ENCODE results near the gene PTPRG.

PTPRG gene

DNA sequence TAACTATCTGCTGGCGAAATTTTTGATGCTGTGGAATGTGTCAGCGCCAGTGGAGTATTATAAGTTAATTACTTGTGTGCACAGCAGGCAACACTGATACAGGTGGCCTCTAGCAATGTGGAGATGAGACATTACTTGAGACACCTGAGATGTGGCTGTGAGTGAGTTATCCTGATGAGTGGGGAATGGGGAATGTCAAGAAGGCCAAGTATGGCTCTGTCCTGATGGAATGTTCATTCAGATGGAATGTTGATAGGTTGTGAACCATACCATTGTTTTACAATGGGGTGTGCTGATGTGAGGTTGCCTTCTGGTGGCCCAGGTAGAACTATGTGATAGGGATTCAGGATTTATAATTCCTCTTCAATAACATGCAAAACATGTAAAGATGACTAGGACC lies 404.8 kb downstream of the PTPRG start:
- no peak for TF ChIP-seq CTCF (IDR thresholded peaks at IDR 0.05; ENCODE audit: insufficient read depth, low read length, poor library complexity, severe bottlenecking)
- H3K4me3 ChIP-seq (replicated peaks; ENCODE audit: low read depth, low read length) = no peak overlapping the region
- H3K27me3 ChIP-seq (replicated peaks; ENCODE audit: control insufficient read depth, insufficient read depth, low read length) = no peaks in the 10 kb centered on the region
- H3K36me3 ChIP-seq (ENCODE audit: control insufficient read depth, insufficient read depth, low read length) = no peaks in the 10 kb centered on the region
- no peak for DNase-seq (ENCODE audit: extremely low read depth, insufficient read length)

DNA sequence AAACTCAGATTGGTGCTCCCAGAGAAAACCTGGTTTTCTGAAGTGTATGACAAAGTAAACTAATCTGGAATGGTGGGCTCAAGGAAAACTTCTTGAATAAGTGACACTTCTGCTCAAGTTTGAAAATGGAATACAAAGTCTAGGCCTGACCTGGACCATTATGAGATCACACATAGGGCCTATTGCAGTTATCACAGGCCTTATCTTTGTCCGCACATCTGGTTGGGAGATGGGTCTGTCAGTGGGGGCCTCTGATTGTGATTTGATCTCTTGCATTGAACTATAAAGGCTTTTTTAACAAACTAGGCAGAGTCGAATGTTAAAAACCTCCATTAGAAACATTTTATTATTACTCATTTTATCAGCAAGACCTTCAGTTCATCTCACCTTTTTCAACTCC lies 405.6 kb downstream of the PTPRG start:
- H3K27me3 ChIP-seq (replicated peaks; ENCODE audit: control insufficient read depth, insufficient read depth, low read length) = no peaks in the 10 kb centered on the region
- no peak for DNase-seq (ENCODE audit: extremely low read depth, insufficient read length)
- TF ChIP-seq CTCF (IDR thresholded peaks at IDR 0.05; ENCODE audit: insufficient read depth, low read length, poor library complexity, severe bottlenecking) = no peak
- H3K4me3 ChIP-seq (replicated peaks; ENCODE audit: low read depth, low read length) = no peak overlapping the region
- no peaks in the 10 kb centered on the region for H3K36me3 ChIP-seq (ENCODE audit: control insufficient read depth, insufficient read depth, low read length)

DNA sequence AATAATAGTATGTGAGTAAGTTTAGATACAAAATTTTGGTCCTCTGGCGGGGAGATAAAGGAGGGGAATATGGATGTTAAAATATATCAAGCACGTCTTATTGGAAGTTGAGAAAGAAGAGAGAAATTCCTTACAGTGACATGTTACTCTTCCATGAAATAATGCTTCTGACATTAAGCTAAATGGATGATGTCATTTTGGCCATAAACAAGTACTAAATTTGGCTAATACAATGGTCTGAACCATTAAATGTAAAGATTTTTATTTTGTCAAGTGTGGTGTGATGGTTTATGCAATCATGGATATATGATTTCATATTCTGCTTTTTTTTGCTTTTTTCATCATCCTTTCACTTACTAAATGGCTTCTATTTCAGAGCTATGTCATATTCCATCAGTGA lies 406.6 kb downstream of the PTPRG start:
- H3K4me3 ChIP-seq (replicated peaks; ENCODE audit: low read depth, low read length) = no peak overlapping the region
- TF ChIP-seq CTCF (IDR thresholded peaks at IDR 0.05; ENCODE audit: insufficient read depth, low read length, poor library complexity, severe bottlenecking) = no peak
- DNase-seq (ENCODE audit: extremely low read depth, insufficient read length) = no peak
- no peaks in the 10 kb centered on the region for H3K36me3 ChIP-seq (ENCODE audit: control insufficient read depth, insufficient read depth, low read length)
- no peaks in the 10 kb centered on the region for H3K27me3 ChIP-seq (replicated peaks; ENCODE audit: control insufficient read depth, insufficient read depth, low read length)

- no peaks in the 10 kb centered on the region for H3K36me3 ChIP-seq (ENCODE audit: control insufficient read depth, insufficient read depth, low read length)
- DNase-seq (ENCODE audit: extremely low read depth, insufficient read length) = no peak
- no peaks in the 10 kb centered on the region for H3K27me3 ChIP-seq (replicated peaks; ENCODE audit: control insufficient read depth, insufficient read depth, low read length)
- no peak for TF ChIP-seq CTCF (IDR thresholded peaks at IDR 0.05; ENCODE audit: insufficient read depth, low read length, poor library complexity, severe bottlenecking)
- H3K4me3 ChIP-seq (replicated peaks; ENCODE audit: low read depth, low read length) = no peak overlapping the region
Measured at GRCh38 chr3:61974662-61975061, 413.3 kb downstream of the PTPRG start.

DNA sequence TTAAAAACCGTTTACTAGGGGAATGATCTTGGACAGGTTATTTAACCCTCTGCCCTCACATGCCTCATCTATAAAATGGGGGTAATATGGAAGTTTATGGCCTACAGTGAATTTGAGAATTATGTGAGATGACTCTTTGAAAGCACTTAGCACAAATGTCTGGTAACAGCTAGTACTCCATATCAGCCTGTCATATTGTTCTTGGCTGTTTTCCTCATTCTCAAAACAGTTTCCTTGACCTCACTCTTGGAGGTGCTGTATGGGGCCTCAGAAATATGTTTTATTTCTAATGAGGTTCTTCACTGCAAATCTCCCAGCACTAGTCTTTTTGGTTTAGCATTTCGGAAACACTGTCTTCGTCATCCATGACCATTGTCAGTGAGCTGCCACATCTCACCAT lies 413.8 kb downstream of the PTPRG start:
- H3K27me3 ChIP-seq (replicated peaks; ENCODE audit: control insufficient read depth, insufficient read depth, low read length) = no peaks in the 10 kb centered on the region
- no peak for TF ChIP-seq CTCF (IDR thresholded peaks at IDR 0.05; ENCODE audit: insufficient read depth, low read length, poor library complexity, severe bottlenecking)
- H3K4me3 ChIP-seq (replicated peaks; ENCODE audit: low read depth, low read length) = no peak overlapping the region
- H3K36me3 ChIP-seq (ENCODE audit: control insufficient read depth, insufficient read depth, low read length) = no peaks in the 10 kb centered on the region
- no peak for DNase-seq (ENCODE audit: extremely low read depth, insufficient read length)

GRCh38 chr3:61975936-61976335 lies 414.6 kb downstream of the PTPRG start:
- H3K4me3 ChIP-seq (replicated peaks; ENCODE audit: low read depth, low read length) = no peak overlapping the region
- DNase-seq (ENCODE audit: extremely low read depth, insufficient read length) = no peak
- no peak for TF ChIP-seq CTCF (IDR thresholded peaks at IDR 0.05; ENCODE audit: insufficient read depth, low read length, poor library complexity, severe bottlenecking)
- H3K36me3 ChIP-seq (ENCODE audit: control insufficient read depth, insufficient read depth, low read length) = no peaks in the 10 kb centered on the region
- H3K27me3 ChIP-seq (replicated peaks; ENCODE audit: control insufficient read depth, insufficient read depth, low read length) = no peaks in the 10 kb centered on the region
